Measurements from ENCODE around the gene TRIP10.
A peak's percentile ranks its signal among the peaks of the same experiment; 100 is the strongest.

The TRIP10 gene, protein sequence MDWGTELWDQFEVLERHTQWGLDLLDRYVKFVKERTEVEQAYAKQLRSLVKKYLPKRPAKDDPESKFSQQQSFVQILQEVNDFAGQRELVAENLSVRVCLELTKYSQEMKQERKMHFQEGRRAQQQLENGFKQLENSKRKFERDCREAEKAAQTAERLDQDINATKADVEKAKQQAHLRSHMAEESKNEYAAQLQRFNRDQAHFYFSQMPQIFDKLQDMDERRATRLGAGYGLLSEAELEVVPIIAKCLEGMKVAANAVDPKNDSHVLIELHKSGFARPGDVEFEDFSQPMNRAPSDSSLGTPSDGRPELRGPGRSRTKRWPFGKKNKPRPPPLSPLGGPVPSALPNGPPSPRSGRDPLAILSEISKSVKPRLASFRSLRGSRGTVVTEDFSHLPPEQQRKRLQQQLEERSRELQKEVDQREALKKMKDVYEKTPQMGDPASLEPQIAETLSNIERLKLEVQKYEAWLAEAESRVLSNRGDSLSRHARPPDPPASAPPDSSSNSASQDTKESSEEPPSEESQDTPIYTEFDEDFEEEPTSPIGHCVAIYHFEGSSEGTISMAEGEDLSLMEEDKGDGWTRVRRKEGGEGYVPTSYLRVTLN

DNA sequence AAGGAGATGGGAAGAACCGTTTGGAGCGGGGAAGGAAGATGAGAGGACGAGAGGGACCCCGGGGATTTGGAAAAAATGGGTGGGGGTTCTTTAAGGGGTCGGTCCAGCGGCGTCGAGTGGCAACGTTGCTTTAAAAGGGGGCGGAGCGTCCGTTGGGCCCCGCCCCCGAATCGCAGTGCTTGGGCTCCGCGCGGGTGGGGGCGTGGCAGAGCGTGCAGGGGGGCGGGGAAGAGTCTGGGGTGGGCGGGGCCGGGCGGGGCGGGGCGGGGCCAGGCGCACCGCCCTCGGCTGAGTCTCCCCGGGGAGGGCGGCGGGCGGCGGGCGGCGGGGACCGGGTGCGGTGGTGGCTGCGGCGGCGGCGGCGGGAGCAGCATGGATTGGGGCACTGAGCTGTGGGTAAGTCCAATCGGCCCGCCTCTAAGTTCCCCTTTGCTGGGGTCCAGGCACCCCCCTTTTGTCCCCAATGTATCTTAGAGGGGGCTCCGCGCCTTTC, at the start of gene TRIP10:
TSS of gene TRIP10 (plus strand) at position 291 of the 493 bp plus-strand sequence. CDS start at position 373, 82 bp downstream.
- H3K4me3 ChIP-seq (ENCODE audit: low read depth, low read length), result peak within 1 kb of the TSS; percentile 93
- no peak for DNase-seq (ENCODE audit: low read depth)
- TF ChIP-seq, protein P1, sequence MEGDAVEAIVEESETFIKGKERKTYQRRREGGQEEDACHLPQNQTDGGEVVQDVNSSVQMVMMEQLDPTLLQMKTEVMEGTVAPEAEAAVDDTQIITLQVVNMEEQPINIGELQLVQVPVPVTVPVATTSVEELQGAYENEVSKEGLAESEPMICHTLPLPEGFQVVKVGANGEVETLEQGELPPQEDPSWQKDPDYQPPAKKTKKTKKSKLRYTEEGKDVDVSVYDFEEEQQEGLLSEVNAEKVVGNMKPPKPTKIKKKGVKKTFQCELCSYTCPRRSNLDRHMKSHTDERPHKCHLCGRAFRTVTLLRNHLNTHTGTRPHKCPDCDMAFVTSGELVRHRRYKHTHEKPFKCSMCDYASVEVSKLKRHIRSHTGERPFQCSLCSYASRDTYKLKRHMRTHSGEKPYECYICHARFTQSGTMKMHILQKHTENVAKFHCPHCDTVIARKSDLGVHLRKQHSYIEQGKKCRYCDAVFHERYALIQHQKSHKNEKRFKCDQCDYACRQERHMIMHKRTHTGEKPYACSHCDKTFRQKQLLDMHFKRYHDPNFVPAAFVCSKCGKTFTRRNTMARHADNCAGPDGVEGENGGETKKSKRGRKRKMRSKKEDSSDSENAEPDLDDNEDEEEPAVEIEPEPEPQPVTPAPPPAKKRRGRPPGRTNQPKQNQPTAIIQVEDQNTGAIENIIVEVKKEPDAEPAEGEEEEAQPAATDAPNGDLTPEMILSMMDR (IDR thresholded peaks at IDR 0.05; ENCODE audit: control insufficient read depth, extremely low read depth, insufficient read depth), result no peak

DNA sequence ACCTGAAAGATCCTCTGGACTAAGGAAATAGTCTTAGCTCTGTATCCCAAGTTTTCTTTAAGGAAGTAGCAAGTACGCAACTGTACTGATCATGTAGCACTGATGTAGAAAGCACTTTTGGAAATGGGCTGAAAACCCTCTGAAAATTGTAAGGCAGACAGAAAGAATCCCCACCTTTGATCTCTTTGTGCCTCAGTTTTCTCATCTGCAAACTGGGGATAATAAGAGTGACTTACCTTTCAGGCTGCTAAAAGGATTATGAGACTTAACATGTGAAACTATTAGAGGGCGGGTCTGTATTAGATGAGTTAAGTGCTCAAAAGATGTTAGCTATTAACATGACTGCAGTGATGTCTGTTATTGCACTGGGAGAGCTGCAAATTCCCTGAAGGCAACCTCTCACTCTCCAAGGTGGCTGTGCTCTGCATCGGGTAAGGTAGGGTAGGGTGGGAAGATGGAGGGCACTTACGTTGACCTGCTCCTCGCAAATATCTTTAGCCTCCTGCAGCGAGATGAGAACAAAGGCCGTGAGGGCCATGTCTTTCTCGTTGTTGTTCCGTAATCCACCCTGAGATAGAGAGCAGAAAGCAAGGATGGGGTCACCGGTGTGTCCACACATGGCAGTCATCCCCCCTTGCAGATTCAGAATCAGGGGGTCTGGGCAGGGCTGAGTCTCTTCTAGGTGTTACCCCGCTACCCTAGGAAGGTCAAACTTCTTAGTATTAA, 49.2 kb upstream of the TRIP10 start:
- TF ChIP-seq, protein P1 (IDR thresholded peaks at IDR 0.05; ENCODE audit: control insufficient read depth, extremely low read depth, insufficient read depth), result no peak
- no peak overlapping the region for H3K4me3 ChIP-seq (ENCODE audit: low read depth, low read length)
- DNase-seq (ENCODE audit: low read depth), result no peak

DNA sequence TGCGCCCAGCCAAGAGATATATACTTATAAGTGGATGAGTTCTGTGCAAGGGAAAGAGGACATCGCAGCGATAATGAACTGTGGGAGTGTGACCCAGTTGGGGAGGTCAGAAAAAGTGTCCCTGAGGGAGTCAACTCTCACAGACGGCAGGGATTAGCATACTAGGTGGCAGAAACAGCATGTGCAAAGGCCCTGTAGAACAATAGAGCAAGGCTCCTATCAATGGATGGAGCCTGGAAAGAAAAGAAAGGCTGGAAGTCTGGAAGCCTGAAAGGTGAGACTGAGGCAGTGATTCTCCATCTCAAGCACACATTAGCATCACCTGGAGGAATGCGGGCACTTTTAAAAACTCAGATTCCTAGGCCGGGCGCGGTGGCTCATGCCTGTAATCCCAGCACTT, 48.1 kb upstream of the TRIP10 start:
- no peak overlapping the region for H3K4me3 ChIP-seq (ENCODE audit: low read depth, low read length)
- TF ChIP-seq, protein P1 (IDR thresholded peaks at IDR 0.05; ENCODE audit: control insufficient read depth, extremely low read depth, insufficient read depth), result no peak

DNA sequence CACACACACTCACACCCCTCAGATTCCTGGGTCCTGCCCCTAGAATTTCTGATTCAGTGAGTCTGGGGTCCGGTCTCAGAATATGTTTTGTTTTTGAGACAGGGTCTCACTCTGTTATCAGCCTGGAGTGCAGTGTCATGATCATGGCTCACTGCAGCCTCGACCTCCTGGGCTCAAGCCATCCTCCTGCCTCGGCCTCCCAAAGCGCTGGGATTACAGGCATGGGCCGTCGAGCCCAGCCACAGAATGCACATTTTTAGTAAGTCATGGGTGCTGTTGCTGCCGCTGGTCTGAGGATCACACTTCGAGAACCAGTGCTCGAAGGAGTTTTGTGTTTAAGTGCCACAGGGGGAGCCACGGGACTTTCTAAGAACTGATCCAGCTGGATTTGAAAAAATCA, 47.5 kb upstream of the TRIP10 start:
- TF ChIP-seq, protein P1 (IDR thresholded peaks at IDR 0.05; ENCODE audit: control insufficient read depth, extremely low read depth, insufficient read depth), result no peak
- DNase-seq (ENCODE audit: low read depth), result no peak
- no peak overlapping the region for H3K4me3 ChIP-seq (ENCODE audit: low read depth, low read length)

More for the DNA sequence above, 48.1 kb upstream of the TRIP10 start:
- no peak for DNase-seq (ENCODE audit: low read depth)

DNA sequence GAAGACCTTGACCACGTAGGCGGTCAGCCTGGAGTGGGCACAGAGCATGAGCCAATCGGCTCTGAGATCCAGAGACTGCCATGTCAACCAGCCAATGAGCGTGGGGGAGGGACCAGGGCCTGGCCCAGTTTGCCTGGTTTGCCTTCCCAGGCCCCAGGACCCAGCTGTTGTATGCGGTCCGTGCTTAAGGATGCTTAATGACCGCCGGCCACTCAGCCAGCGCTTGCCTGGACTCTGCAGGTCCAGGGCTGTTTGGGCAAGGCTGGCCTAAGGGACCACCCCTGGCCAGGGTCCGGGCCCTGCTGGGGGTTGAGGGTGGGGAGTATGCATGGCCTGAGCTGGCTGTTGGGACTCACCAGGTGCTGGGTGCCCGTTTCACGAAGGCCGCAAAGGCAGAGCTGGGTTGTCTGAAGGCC, 46.4 kb upstream of the TRIP10 start:
- H3K4me3 ChIP-seq (ENCODE audit: low read depth, low read length), result no peak overlapping the region
- TF ChIP-seq, protein P1 (IDR thresholded peaks at IDR 0.05; ENCODE audit: control insufficient read depth, extremely low read depth, insufficient read depth), result no peak
- DNase-seq (ENCODE audit: low read depth), result no peak

DNA sequence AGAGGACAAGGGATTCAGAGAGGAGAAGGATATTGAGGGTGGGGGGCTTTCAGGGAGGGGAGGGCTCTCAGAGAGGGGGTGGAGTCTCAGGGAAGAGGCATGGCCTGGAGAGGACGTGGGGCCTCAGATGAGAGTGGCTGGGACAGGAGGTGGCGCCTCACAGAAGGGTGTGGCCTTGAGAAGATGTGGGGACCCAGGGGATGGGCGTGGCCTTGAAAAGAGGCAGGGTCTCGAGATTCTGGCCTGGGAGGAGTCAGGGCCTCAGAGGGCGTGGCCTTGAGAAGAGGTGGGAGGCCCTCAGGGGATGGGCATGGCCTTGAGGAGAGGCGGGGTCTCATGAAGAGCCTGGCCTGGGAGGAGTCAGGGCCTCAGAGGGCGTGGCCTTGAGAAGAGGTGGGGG, 45.8 kb upstream of the TRIP10 start:
- TF ChIP-seq, protein P1 (IDR thresholded peaks at IDR 0.05; ENCODE audit: control insufficient read depth, extremely low read depth, insufficient read depth), result no peak
- DNase-seq (ENCODE audit: low read depth), result no peak
- no peak overlapping the region for H3K4me3 ChIP-seq (ENCODE audit: low read depth, low read length)
